ENCODE data around the gene ZNRF2.
"Not testable (repeated sequence)": the region's sequence is repeated elsewhere in the genome, so short reads cannot be mapped to it uniquely, and the experiment has no call there.

Gene ZNRF2

GRCh38 chr7:30353932-30354607, 69.7 kb downstream of the ZNRF2 start:
- DNase-seq (ENCODE audit: low read depth in 2 of 2): no peak

- no peak for DNase-seq (ENCODE audit: low read depth in 2 of 2)
Measured at GRCh38 chr7:30354791-30355190, 70.4 kb downstream of the ZNRF2 start.

DNA sequence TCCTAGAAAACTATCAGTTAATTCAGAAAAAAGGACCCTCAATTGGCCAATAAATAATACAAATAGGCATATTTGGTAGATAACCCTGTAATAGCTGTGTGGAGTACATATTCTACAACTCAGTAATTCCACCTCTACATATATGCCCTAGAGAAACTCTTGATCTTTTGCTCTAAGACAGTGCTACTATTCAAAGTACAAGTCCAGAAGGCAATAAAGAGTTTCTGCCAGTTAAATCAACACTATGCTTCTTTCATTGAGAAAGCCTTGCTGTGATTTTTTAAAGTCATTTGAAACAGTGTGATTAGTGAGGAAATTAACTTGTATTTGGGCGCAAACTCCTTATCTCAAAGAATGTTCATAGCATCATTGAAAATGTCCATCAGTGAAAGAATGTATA, 75.6 kb downstream of the ZNRF2 start:
- no peak for DNase-seq (ENCODE audit: low read depth in 2 of 2)

GRCh38 chr7:30363778-30364563, 79.6 kb downstream of the ZNRF2 start:
- no peak for DNase-seq (ENCODE audit: low read depth in 2 of 2)

- DNase-seq (ENCODE audit: low read depth in 2 of 2): no peak
Measured at GRCh38 chr7:30364773-30365172, 80.4 kb downstream of the ZNRF2 start.

- DNase-seq (ENCODE audit: low read depth in 2 of 2): no peak
Measured at GRCh38 chr7:30365621-30366020, 81.2 kb downstream of the ZNRF2 start.

DNA sequence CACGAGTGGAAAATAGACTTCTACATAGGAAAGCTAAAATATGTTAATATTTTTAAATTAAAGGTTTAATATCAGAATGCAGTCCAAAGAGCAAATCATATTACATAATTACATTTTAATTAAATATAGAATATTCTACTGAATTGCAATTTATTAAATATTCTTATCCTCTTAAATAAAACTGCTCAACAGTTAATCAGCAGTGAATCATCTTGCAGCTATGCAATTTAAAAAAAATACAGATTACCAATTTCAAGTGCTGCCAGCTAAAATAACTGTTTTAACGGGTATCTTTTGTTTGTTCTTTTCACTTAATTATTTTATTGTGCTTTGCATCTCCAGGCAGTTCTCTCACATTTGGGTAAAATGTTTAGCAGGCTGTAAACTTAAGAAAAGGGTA, 82.2 kb downstream of the ZNRF2 start:
- DNase-seq (ENCODE audit: low read depth in 2 of 2): no peak

DNA sequence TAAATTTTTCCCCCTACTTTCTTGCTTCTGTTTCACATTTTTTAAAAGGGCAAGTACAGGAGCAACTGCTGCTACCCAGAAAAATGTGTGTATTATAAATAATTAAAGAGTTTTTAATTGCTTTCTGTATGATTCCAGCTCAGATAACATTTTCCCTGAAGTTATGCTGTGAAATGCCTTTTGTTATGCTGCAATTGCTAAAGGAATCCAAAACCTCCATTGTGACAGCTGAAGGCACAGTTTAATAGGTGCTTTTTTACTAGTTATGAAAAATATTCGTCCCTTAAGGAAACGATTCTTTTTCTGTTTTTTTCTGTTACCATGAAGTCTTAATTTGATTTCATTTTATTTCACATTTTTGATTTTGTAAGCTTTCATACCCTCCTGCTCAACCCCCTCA, 83.2 kb downstream of the ZNRF2 start:
- no peak for DNase-seq (ENCODE audit: low read depth in 2 of 2)

GRCh38 chr7:30369879-30370278, 85.5 kb downstream of the ZNRF2 start:
- DNase-seq (ENCODE audit: low read depth in 2 of 2): no peak

DNA sequence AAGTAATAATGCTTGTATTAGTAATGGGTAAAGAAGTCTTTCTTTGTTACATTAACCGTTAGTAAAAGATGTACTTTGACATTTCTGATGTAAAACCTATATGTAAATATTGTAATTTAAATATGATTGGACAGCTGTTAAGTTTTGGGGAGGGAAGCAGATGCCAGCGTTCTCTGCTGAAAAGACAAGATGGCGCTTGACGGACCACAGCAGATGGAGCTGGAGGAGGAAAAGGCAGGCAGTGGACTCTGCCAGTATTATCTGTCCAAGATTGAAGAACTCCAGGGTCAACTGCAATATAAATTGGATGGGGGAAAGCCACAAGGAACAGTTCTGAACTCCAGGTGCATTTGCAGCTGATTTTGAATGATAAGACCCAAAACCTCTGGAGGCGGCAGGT, 86.9 kb downstream of the ZNRF2 start:
- no peak for DNase-seq (ENCODE audit: low read depth in 2 of 2)

DNA sequence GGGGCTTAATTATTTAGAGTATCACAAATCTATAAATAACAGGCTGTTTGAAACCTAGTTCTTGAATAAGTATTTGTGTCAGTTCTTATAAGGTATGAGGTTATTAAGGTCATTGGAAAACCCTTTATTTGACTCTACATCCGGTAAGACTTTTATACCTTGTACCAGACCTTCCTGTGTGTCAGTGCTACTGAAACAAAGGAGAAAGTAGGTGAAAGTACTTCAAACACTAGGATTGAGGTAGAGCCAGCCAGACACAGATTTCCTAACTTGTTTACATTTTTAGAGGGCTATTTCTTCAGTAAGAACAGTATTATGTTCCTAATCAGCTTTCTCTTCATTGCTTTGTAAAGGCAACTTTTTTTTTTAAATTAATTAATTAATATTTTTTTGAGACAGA, 93.9 kb downstream of the ZNRF2 start:
- no peak for DNase-seq (ENCODE audit: low read depth in 2 of 2)

DNA sequence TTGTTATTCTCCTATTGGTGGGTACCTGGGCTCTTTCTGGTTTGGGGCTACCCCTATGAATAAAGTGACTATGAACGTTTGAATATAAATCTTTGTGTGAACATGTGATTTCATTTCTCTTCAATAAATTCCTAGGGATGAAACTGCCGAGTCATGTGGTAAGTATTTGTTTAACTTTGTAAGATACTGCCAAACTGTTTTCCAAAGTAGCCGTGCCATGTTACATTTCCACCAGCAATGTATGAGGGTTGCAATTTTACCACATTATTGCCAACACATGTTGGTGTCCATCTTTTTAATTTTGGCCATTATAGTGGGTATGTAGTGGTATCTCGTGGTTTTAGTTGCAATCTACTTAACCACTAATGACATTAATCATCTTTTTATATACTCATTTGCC, 94.7 kb downstream of the ZNRF2 start:
- no peak for DNase-seq (ENCODE audit: low read depth in 2 of 2)

- DNase-seq (ENCODE audit: low read depth in 2 of 2): no peak
Measured at GRCh38 chr7:30379741-30380140, 95.3 kb downstream of the ZNRF2 start.

GRCh38 chr7:30380294-30380693, 95.9 kb downstream of the ZNRF2 start:
- no peak for DNase-seq (ENCODE audit: low read depth in 2 of 2)

GRCh38 chr7:30380824-30381223, 96.4 kb downstream of the ZNRF2 start:
- DNase-seq (ENCODE audit: low read depth in 2 of 2): not testable (repeated sequence)

- no peak for DNase-seq (ENCODE audit: low read depth in 2 of 2)
Measured at GRCh38 chr7:30382607-30383006, 98.2 kb downstream of the ZNRF2 start.

- no peak for DNase-seq (ENCODE audit: low read depth in 2 of 2)
Measured at GRCh38 chr7:30389791-30390190, 105.4 kb downstream of the ZNRF2 start.

GRCh38 chr7:30390736-30391636, 106.6 kb downstream of the ZNRF2 start:
- DNase-seq (ENCODE audit: low read depth in 2 of 2): no peak

DNA sequence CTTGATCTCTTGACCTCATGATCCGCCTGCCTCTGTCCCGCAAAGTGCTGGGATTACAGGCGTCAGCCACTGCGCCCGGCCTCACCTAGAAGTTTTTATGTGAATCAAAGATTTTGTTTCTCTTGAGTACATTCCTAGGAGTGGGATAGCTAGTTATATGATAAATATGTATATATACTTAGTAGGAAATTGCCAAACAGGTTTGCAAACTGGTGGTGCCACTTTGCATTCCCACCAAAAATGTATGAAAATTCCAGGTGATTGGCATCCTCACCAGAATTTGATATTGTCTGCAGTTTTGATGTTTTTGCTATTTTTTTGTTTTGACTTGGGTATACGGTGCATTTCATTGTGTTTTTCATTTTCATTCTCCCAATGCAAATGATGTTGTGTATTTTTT, 107.4 kb downstream of the ZNRF2 start:
- DNase-seq (ENCODE audit: low read depth in 2 of 2): no peak

GRCh38 chr7:30395676-30396075, 111.3 kb downstream of the ZNRF2 start:
- no peak for DNase-seq (ENCODE audit: low read depth in 2 of 2)

DNA sequence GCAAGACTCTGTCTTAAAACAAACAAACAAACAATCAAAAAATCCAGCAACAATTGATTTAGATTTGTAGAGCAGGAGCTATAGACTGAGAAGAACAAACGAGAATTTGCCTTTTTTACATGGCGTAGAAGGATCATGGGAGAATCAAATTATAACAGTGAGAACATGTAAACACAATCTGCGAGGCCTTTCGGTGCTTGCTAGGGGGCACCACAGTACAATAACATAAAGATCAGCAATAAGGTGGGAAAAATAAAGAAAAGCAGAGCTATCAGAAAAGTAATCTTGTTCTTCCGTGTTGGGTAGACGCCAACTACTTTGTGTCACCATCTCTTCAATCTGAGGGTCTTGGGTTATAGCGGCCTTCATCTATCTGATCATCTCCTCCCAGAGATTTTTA, 112.0 kb downstream of the ZNRF2 start:
- DNase-seq (ENCODE audit: low read depth in 2 of 2): no peak

DNA sequence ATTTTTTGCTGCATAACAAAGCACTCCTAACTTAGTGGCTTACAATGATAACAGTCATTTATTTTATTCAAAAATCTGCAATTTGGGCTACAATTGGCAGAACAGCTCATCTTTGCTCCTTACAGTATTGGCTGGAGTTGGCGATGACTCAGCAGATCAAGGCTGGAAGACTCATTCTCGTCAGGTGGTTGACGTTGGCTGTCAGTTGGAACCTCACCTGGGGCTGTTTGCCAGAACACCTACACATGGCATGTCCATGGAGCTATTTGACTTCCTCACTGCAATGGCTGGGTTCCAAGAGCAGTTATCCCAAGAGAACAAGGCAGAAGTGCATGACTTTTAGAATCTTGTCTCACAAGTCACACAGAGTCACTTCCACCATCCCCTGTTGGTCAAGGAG, 119.1 kb downstream of the ZNRF2 start:
- DNase-seq (ENCODE audit: low read depth in 2 of 2): no peak
